Tibial nerve (tissue), 4 donors: Measurements from ENCODE around the gene EFNB1.

Source experiments
- CTCF ChIP-seq, 5 experiments: fragments of 200-600 bp in 3 of 5; fragments of 450-650 bp in 2 of 5; sonication (generic) in 3 of 5; IDR thresholded peaks; one replicate each; pipeline ENCODE4 v1.5.1; 2016 to 2019; ENCODE audit warnings: antibody characterized with exemption in 5 of 5, mild to moderate bottlenecking in 3 of 5, moderate library complexity in 2 of 5
- EP300 ChIP-seq, 2 donors: sonication (generic); formaldehyde crosslinking; IDR thresholded peaks; one replicate each; pipeline ENCODE4 v1.6.1; 2017; ENCODE audit warnings: antibody characterized with exemption in 2 of 2, mild to moderate bottlenecking in 1 of 2
- POLR2A ChIP-seq, 2 donors: fragments of 450-650 bp; IDR thresholded peaks; one replicate each; pipeline ENCODE4 v1.6.1; 2017; ENCODE audit warnings: antibody characterized with exemption in 2 of 2, mild to moderate bottlenecking in 2 of 2, moderate library complexity in 2 of 2

- TF ChIP-seq CTCF (IDR thresholded peaks at IDR 0.05) (no peak), POLR2A (IDR thresholded peaks at IDR 0.05) (no peak), EP300 (IDR thresholded peaks at IDR 0.05) (no peak)
Observed at GRCh38 chrX:68846536-68846935, 17.7 kb downstream of the EFNB1 start.
